ENCODE measurements around the gene GPATCH1.
"Not testable (repeated sequence)": the region's sequence is repeated elsewhere in the genome, so short reads cannot be mapped to it uniquely, and the experiment has no call there.

DNA sequence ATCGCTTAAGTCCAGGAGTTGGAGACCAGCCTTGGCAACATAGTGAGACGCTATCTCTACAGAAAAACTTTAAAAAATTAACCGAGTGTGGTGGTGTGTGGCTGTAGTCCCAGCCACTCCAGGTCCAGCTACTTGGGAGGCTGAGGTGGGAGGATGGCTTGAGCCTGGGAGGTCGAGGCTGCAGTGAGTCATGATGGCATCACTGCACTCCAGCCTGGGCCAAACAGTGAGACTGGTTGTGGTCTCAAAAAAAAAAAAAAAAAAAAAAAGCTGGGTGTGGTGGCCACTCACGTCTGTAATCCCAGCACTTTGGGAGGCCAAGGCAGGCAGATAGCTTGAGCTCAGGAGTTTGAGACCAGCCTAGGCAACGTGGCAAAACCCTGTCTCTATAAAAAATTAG lies 85.1 kb downstream of the GPATCH1 start:
- TF ChIP-seq, protein P1, sequence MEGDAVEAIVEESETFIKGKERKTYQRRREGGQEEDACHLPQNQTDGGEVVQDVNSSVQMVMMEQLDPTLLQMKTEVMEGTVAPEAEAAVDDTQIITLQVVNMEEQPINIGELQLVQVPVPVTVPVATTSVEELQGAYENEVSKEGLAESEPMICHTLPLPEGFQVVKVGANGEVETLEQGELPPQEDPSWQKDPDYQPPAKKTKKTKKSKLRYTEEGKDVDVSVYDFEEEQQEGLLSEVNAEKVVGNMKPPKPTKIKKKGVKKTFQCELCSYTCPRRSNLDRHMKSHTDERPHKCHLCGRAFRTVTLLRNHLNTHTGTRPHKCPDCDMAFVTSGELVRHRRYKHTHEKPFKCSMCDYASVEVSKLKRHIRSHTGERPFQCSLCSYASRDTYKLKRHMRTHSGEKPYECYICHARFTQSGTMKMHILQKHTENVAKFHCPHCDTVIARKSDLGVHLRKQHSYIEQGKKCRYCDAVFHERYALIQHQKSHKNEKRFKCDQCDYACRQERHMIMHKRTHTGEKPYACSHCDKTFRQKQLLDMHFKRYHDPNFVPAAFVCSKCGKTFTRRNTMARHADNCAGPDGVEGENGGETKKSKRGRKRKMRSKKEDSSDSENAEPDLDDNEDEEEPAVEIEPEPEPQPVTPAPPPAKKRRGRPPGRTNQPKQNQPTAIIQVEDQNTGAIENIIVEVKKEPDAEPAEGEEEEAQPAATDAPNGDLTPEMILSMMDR (IDR thresholded peaks at IDR 0.05; ENCODE audit: poor library complexity, severe bottlenecking) = not testable (repeated sequence)
- not testable (repeated sequence) for TF ChIP-seq TAF1 (IDR thresholded peaks at IDR 0.05; ENCODE audit: low read depth); POLR2AphosphoS5 (IDR thresholded peaks at IDR 0.05); EP300 (conservative IDR thresholded peaks at IDR 0.05; ENCODE audit: poor library complexity, severe bottlenecking); EZH2 (IDR thresholded peaks at IDR 0.05; ENCODE audit: borderline replicate concordance, insufficient read depth, low read length, poor library complexity, severe bottlenecking); RAD21 (conservative IDR thresholded peaks at IDR 0.05)
- TF ChIP-seq, protein P2, sequence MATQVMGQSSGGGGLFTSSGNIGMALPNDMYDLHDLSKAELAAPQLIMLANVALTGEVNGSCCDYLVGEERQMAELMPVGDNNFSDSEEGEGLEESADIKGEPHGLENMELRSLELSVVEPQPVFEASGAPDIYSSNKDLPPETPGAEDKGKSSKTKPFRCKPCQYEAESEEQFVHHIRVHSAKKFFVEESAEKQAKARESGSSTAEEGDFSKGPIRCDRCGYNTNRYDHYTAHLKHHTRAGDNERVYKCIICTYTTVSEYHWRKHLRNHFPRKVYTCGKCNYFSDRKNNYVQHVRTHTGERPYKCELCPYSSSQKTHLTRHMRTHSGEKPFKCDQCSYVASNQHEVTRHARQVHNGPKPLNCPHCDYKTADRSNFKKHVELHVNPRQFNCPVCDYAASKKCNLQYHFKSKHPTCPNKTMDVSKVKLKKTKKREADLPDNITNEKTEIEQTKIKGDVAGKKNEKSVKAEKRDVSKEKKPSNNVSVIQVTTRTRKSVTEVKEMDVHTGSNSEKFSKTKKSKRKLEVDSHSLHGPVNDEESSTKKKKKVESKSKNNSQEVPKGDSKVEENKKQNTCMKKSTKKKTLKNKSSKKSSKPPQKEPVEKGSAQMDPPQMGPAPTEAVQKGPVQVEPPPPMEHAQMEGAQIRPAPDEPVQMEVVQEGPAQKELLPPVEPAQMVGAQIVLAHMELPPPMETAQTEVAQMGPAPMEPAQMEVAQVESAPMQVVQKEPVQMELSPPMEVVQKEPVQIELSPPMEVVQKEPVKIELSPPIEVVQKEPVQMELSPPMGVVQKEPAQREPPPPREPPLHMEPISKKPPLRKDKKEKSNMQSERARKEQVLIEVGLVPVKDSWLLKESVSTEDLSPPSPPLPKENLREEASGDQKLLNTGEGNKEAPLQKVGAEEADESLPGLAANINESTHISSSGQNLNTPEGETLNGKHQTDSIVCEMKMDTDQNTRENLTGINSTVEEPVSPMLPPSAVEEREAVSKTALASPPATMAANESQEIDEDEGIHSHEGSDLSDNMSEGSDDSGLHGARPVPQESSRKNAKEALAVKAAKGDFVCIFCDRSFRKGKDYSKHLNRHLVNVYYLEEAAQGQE (IDR thresholded peaks at IDR 0.05; ENCODE audit: borderline replicate concordance) = not testable (repeated sequence)
